SK-N-SH (cell line): ENCODE measurements around the gene PCDHB10.
"Not testable (repeated sequence)": the region's sequence is repeated elsewhere in the genome, so short reads cannot be mapped to it uniquely, and the experiment has no call there.

ENCODE experiments used
- CTCF ChIP-seq: fragments of 200-600 bp; sonication (generic); IDR thresholded peaks from 2 replicates; pipeline ENCODE4 v1.6.1; 2017; ENCODE audit warnings: antibody characterized with exemption, mild to moderate bottlenecking, moderate library complexity
- JUND ChIP-seq: IDR thresholded peaks from 2 replicates; pipeline ENCODE4 v1.4.0; 2012
- NFIC ChIP-seq: IDR thresholded peaks from 2 replicates; pipeline ENCODE4 v1.4.0; 2012; ENCODE audit warnings: borderline replicate concordance
- TAF1 ChIP-seq: IDR thresholded peaks from 2 replicates; pipeline ENCODE4 v1.6.1; 2012; ENCODE audit warnings: low read depth, mild to moderate bottlenecking, low read length, moderate library complexity, borderline replicate concordance
- USF2 ChIP-seq: fragments of 150-350 bp; IDR thresholded peaks from 2 replicates; pipeline ENCODE4 v1.6.1; 2017; ENCODE audit warnings: antibody characterized with exemption, low read length, low read depth, borderline replicate concordance

GRCh38 chr5:141216035-141216434 lies 23.9 kb downstream of the PCDHB10 start:
- not testable (repeated sequence) for TF ChIP-seq CTCF, TAF1, USF2, JUND, NFIC
